ENCODE data around the gene RAB25.
"Not testable (repeated sequence)": the region's sequence is repeated elsewhere in the genome, so short reads cannot be mapped to it uniquely, and the experiment has no call there.

RAB25 gene

GRCh38 chr1:156102633-156103511 is 41.9 kb downstream of the RAB25 start:
- no peak for DNase-seq (ENCODE audit: low read depth)

- peak; percentile 43 for DNase-seq (ENCODE audit: low read depth)
Observed at GRCh38 chr1:156103521-156103947, 42.6 kb downstream of the RAB25 start.

GRCh38 chr1:156104065-156104810 is 43.3 kb downstream of the RAB25 start:
- peak; percentile 54 for DNase-seq (ENCODE audit: low read depth)

GRCh38 chr1:156104861-156105832 is 44.2 kb downstream of the RAB25 start:
- no peak for DNase-seq (ENCODE audit: low read depth)

- no peak for DNase-seq (ENCODE audit: low read depth)
Observed at GRCh38 chr1:156106624-156107488, 45.9 kb downstream of the RAB25 start.

- DNase-seq (ENCODE audit: low read depth): no peak
Observed at GRCh38 chr1:156108057-156108456, 47.1 kb downstream of the RAB25 start.

GRCh38 chr1:156108664-156109241 is 47.8 kb downstream of the RAB25 start:
- DNase-seq (ENCODE audit: low read depth): no peak

GRCh38 chr1:156110252-156110651 is 49.3 kb downstream of the RAB25 start:
- no peak for DNase-seq (ENCODE audit: low read depth)

GRCh38 chr1:156111355-156111962 is 50.5 kb downstream of the RAB25 start:
- no peak for DNase-seq (ENCODE audit: low read depth)

GRCh38 chr1:156112276-156113137 is 51.5 kb downstream of the RAB25 start:
- no peak for DNase-seq (ENCODE audit: low read depth)

GRCh38 chr1:156113282-156113950 is 52.5 kb downstream of the RAB25 start:
- DNase-seq (ENCODE audit: low read depth): no peak

- DNase-seq (ENCODE audit: low read depth): peak; percentile 63
Observed at GRCh38 chr1:156114101-156114918, 53.4 kb downstream of the RAB25 start, which contains the start of gene LMNA. LMNA (plus strand) TSS chr1:156114711; CDS start chr1:156114919, 208 bp downstream.

- no peak for DNase-seq (ENCODE audit: low read depth)
Observed at GRCh38 chr1:156114919-156115513, 54.1 kb downstream of the RAB25 start.

GRCh38 chr1:156115514-156116374 is 54.8 kb downstream of the RAB25 start:
- DNase-seq (ENCODE audit: low read depth): no peak

GRCh38 chr1:156116731-156117130 is 55.8 kb downstream of the RAB25 start:
- not testable (repeated sequence) for DNase-seq (ENCODE audit: low read depth)

Data from T follicular helper cell (primary cell).